NCI-H2107 treated with DMSO at 0.1 percent for 48 hours (cell line): ENCODE results near the gene KERA.

ENCODE experiments used
- DNase-seq: peaks from one replicate; lab custom pipeline; 2025; ENCODE audit not compliant: unreplicated experiment; lab: John Stamatoyannopoulos, UW

The KERA gene

GRCh38 chr12:91017511-91018263 lies 40.1 kb downstream of the KERA start:
- DNase-seq, result no peak

DNA sequence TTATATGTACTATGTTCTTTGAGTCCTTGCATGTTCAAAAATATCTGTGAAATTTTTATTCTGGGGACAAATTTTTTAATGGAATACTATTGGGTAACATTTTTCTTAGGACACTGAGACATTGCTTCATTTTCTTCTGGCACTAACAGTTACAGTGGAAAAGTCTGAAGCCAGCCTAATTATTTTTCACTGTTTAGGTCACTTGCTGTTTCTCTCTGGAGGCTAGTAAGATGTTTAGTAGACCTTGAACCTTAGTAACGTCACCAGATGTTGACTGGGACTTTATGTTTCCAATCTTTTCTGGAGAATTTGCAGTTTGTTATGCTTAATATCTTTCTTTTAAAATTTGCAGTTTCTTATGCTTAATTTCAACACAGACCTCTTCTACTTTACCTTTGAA lies 40.8 kb downstream of the KERA start:
- no peak for DNase-seq

- no peak for DNase-seq
Observed at GRCh38 chr12:91009319-91009950, 48.4 kb downstream of the KERA start.

DNA sequence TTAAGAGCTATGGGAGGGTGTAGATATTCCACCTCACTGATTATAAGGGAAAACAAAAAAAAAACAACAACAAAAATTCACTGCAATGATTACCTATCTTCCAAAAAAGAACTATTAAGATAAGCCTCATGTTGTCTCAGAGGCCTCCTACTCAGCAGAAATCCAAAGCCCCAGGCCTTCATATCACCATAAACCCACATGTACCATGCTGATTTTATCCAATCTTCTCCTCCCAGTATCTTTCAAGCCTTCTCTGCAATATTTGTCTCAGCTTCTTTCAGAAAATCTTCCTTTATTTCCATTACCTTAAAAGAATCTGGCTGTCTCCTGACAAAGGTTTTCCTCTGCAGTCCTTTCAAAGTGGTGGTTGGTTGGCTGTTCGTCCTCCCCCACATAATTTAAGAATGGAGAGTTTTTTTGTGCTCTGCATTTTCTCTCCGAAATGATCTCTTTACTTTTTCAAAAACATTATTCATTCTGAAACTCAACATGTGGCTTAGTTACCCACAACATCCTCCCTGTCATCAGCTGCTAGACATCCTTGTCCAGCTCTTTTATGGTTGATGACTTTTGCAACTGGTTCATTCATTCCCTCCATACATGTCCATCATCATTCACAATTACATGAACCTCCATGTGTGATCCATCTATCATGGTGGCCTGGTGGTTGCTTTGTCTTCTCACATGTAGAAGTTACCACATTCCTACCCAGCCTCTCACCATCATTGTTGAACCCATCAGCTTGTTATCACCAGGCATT lies 50.1 kb downstream of the KERA start:
- no peak for DNase-seq

DNA sequence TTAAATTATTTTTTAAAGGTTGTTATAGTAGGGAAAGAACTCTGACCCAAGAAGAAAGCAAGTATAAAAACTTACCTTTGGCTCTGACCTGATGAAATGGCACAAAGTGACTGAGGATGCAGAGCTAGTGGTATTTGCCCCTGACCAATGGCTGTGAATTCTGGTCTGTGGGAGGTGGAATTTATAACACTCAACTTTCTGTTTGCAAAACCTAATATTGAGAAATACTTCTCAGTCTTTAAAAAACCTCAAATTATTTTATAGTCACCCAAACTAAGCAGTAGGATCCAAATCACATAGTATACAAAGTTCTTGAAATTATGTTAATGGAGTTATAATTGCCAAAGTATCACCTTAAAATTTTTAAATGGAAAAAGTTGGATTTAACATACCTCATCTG lies 53.0 kb downstream of the KERA start, which contains the start of gene EPYC:
Gene EPYC (minus strand): TSS at position 101 of the 400 bp plus-strand sequence. CDS start 2,407 bp downstream, outside the sequence.
- no peak for DNase-seq

DNA sequence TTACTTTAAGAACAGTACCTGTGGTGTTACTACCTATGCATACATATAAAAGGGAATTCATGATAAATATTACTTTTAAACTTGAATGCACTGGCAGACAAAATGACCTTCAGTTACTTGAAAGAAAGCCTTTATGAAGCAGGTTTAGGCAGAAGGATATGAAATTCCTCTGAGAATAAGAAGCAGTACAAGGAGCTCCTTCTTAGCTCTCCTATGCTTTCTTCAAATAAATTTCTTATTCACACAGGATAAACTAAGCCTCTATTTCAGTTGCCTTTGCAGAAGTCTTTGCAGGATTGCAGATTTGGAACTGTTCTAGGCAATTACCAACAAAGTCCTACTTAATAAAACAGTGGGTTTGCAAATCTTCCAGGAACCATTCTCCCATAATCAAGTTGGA lies 54.1 kb downstream of the KERA start:
- DNase-seq, result no peak

DNA sequence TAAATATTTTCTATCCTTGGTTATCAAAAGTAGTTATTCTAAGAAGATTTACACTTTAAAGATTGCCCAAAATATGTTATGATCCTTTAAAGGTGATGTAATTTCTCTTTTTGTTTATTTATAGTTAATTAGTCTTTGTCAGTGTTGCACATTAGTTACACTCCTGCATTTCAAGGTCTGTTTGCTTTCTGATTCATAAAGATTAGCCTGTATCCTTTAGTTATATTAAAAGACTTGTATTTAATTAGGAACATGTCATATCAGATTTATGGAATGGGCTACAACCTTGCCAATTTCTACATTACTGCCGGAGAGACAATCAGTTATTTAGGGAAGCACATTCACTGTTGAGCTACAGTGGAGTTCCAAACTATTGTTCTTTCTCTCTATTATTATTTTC lies 56.5 kb downstream of the KERA start:
- no peak for DNase-seq
